Mucosa of descending colon (tissue), 3 donors: ENCODE measurements around the gene CATSPERE. TPM values are rescaled to one million over a fixed set of nuclear protein-coding genes. Genes with fewer than 3 reads are reported as not detected.
A peak's percentile ranks its signal among the peaks of the same experiment; 100 is the strongest.
"Not testable (repeated sequence)": the region's sequence is repeated elsewhere in the genome, so short reads cannot be mapped to it uniquely, and the experiment has no call there.

Experiments used
- ATAC-seq: fragments of 200-7000 bp; cut with Tn5 transposase; one replicate; pipeline ENCODE4 v1.9.1; 2020; ENCODE audit warnings: mild to moderate bottlenecking, moderate library complexity
- DNase-seq, 3 donors: peaks; one replicate each; pipeline ENCODE4 v3.0.0-alpha.2; 2020
- H3K36me3 ChIP-seq: fragments of 200-600 bp; one replicate; pipeline ENCODE4 v1.8.0; 2021; ENCODE audit warnings: low read depth, mild to moderate bottlenecking
- H3K4me1 ChIP-seq: fragments of 200-600 bp; one replicate; pipeline ENCODE4 v1.8.0; 2021; ENCODE audit warnings: low read depth, mild to moderate bottlenecking
- H3K4me3 ChIP-seq: fragments of 200-600 bp; one replicate; pipeline ENCODE4 v1.8.0; 2021; ENCODE audit warnings: mild to moderate bottlenecking
- H3K9me3 ChIP-seq: fragments of 200-600 bp; one replicate; pipeline ENCODE4 v1.8.0; 2021; ENCODE audit warnings: mild to moderate bottlenecking
- CTCF ChIP-seq: fragments of 200-600 bp; IDR thresholded peaks from one replicate; pipeline ENCODE4 v1.8.0; 2022; ENCODE audit warnings: antibody characterized with exemption, mild to moderate bottlenecking
- intact Hi-C, 2 donors: fragments of 100-400 bp; cut with DNase I in 1 of 2; cut with micrococcal nuclease in 1 of 2; formaldehyde crosslinking; loops; one replicate each; pipeline versions ENCODE4 v1.11.0 to v1.11.1; 2022; cut with DNase I, micrococcal nuclease
- total RNA-seq, 3 donors: library from RNA; stranded (reverse); fragmentation: NEBNext Ultra II Directional in 2 of 3; extraction: Animal tissue kit (Norgen Biotek cat#: 25700) in 2 of 3; gene quantifications; one replicate each; pipeline versions ENCODE4 v1.2.1 to v1.2.4, GENCODE V29; 2021 to 2023
- donor health status: DM: no; HTN: no; CAD: no; lungs with moderate emphysema.
- donor health status: DM: no; HTN: no; CAD: no.
- donor health status: DM: no; HTN: yes; CAD: no.

The CATSPERE gene
- total RNA-seq, 3 donors from 2014 or later, result 0.73 to 1.3 (median 0.93) TPM

- H3K4me1 ChIP-seq, result peaks cover 10% of the 10 kb centered on the region
- intact Hi-C loops, result no loop called here
- H3K4me3 ChIP-seq, result no peak overlapping the region
- DNase-seq, result no peak
- no peaks in the 10 kb centered on the region for H3K9me3 ChIP-seq
- no peak for ATAC-seq
- no peak for TF ChIP-seq CTCF
- peaks cover 6% of the 10 kb centered on the region for H3K36me3 ChIP-seq
These were observed 4.5 kb upstream of the CATSPERE start for GRCh38 chr1:244456586-244456985.

- Histone ChIP-seq H3K4me1 (peaks cover 7% of the 10 kb centered on the region), H3K9me3 (no peaks in the 10 kb centered on the region), H3K4me3 (no peak overlapping the region), H3K36me3 (no peaks in the 10 kb centered on the region)
- DNase-seq, result no peak
- intact Hi-C loops, result no loop called here
- no peak for ATAC-seq
- no peak for TF ChIP-seq CTCF
These were observed 2.3 kb upstream of the CATSPERE start for GRCh38 chr1:244458781-244459180.

GRCh38 chr1:244460197-244460596, 876 bp upstream of the CATSPERE start:
- peak in 2 of 3 donors; percentile 29 to 41 for DNase-seq

GRCh38 chr1:244466724-244467123, 5.7 kb downstream of the CATSPERE start:
- intact Hi-C loops, result no loop called here
- Histone ChIP-seq H3K4me1 (no peaks in the 10 kb centered on the region), H3K4me3 (no peak overlapping the region), H3K36me3 (no peaks in the 10 kb centered on the region), H3K9me3 (no peaks in the 10 kb centered on the region)
- DNase-seq, result no peak
- no peak for TF ChIP-seq CTCF
- no peak for ATAC-seq

More at GRCh38 chr1:244460197-244460596, 876 bp upstream of the CATSPERE start:
- no peak overlapping the region for H3K4me3 ChIP-seq
- H3K4me1 ChIP-seq, result peaks cover 7% of the 10 kb centered on the region
- no peak for TF ChIP-seq CTCF
- H3K9me3 ChIP-seq, result no peaks in the 10 kb centered on the region
- H3K36me3 ChIP-seq, result no peaks in the 10 kb centered on the region
- ATAC-seq, result no peak
- intact Hi-C loops, result no loop called here

GRCh38 chr1:244473059-244473605, 12.1 kb downstream of the CATSPERE start:
- intact Hi-C loops, result no loop called here

GRCh38 chr1:244484971-244485370, 23.9 kb downstream of the CATSPERE start:
- H3K9me3 ChIP-seq, H3K36me3 ChIP-seq, H3K4me3 ChIP-seq, intact Hi-C loops, ATAC-seq, DNase-seq, H3K4me1 ChIP-seq: not testable (repeated sequence)

More at GRCh38 chr1:244473059-244473605, 12.1 kb downstream of the CATSPERE start:
- no peaks in the 10 kb centered on the region for H3K36me3 ChIP-seq
- DNase-seq, result no peak
- no peak for TF ChIP-seq CTCF
- H3K9me3 ChIP-seq, result no peaks in the 10 kb centered on the region
- no peak for ATAC-seq
- H3K4me1 ChIP-seq, result no peaks in the 10 kb centered on the region
- no peak overlapping the region for H3K4me3 ChIP-seq
